IMR-90 (cell line): Measurements from ENCODE around the gene ADAMTSL1. TPM values are rescaled to one million over a fixed set of nuclear protein-coding genes. Genes with fewer than 3 reads are reported as not detected.

ENCODE experiments used
- ATAC-seq: fragments of 200-7000 bp; cut with Tn5 transposase; 2 replicates; pipeline ENCODE4 v1.9.1; 2020; ENCODE audit warnings: low read depth, mild to moderate bottlenecking, moderate library complexity
- BruUV-seq: library from RNA; stranded (reverse); fragments of 400-500 nt; replicated peaks from 2 replicates; lab custom pipeline; 2021; lab: Mats Ljungman, UMichigan
- CTCF ChIA-PET: fragments of 300-600 bp; formaldehyde crosslinking; extraction: SDS; loops from one replicate; lab custom pipeline; 2021; ENCODE audit warnings: antibody characterized with exemption; lab: Yijun Ruan, JAX
- POLR2A ChIA-PET: fragments of 300-600 bp; sonication (Branson Sonifier 250); formaldehyde crosslinking; loops from one replicate; lab custom pipeline; 2022; ENCODE audit warnings: antibody characterized with exemption; ENCODE audit not compliant: unreplicated experiment; lab: Charles Lee
- DNase-seq: peaks from one replicate; pipeline ENCODE4 v3.0.0; 2013
- H2AFZ ChIP-seq: replicated peaks from 2 replicates; pipeline ENCODE3; 2013; ENCODE audit warnings: low read length, mild to moderate bottlenecking; ENCODE audit not compliant: poor library complexity
- H2AK5ac ChIP-seq: 2 replicates; pipeline ENCODE4 v1.6.1; 2013; ENCODE audit warnings: low read depth, low read length, inconsistent platforms
- H2AK9ac ChIP-seq: replicated peaks from 2 replicates; pipeline ENCODE3; 2013; ENCODE audit warnings: mild to moderate bottlenecking, low read depth, low read length, moderate library complexity; ENCODE audit not compliant: poor library complexity
- H2BK120ac ChIP-seq: 2 replicates; pipeline ENCODE4 v1.6.1; 2013; ENCODE audit warnings: low read depth, low read length, inconsistent platforms
- H2BK15ac ChIP-seq: 3 replicates; pipeline ENCODE4 v1.6.1; 2013; ENCODE audit warnings: low read depth, low read length, inconsistent platforms
- H2BK20ac ChIP-seq: 2 replicates; pipeline ENCODE4 v1.6.1; 2013; ENCODE audit warnings: low read depth, mild to moderate bottlenecking, inconsistent platforms, low read length, moderate library complexity
- H2BK5ac ChIP-seq: 2 replicates; pipeline ENCODE4 v1.6.1; 2013; ENCODE audit warnings: mild to moderate bottlenecking, low read depth, low read length, inconsistent platforms; ENCODE audit not compliant: poor library complexity, severe bottlenecking
- H3K14ac ChIP-seq: replicated peaks from 2 replicates; pipeline ENCODE4 v1.6.1; 2013; ENCODE audit warnings: low read depth, low read length, inconsistent platforms
- H3K18ac ChIP-seq: 2 replicates; pipeline ENCODE4 v1.6.1; 2013; ENCODE audit warnings: low read depth, low read length, control low read depth
- H3K23ac ChIP-seq: 2 replicates; pipeline ENCODE4 v1.6.1; 2013; ENCODE audit warnings: low read depth, low read length, inconsistent platforms
- H3K27ac ChIP-seq: 2 replicates; pipeline ENCODE4 v1.5.1; 2013; ENCODE audit warnings: mild to moderate bottlenecking, control low read depth, low read length; ENCODE audit not compliant: insufficient read depth
- H3K27me3 ChIP-seq: 2 replicates; pipeline ENCODE4 v1.6.1; 2013; ENCODE audit warnings: low read length; ENCODE audit not compliant: control insufficient read depth, insufficient read depth
- H3K36me3 ChIP-seq: 2 replicates; pipeline ENCODE4 v1.6.1; 2013; ENCODE audit warnings: low read length, mixed read lengths; ENCODE audit not compliant: control insufficient read depth, insufficient read depth
- H3K4ac ChIP-seq: 2 replicates; pipeline ENCODE4 v1.6.1; 2013; ENCODE audit warnings: low read depth, low read length, inconsistent platforms
- H3K4me1 ChIP-seq: 2 replicates; pipeline ENCODE4 v1.6.1; 2013; ENCODE audit warnings: low read length, mixed read lengths; ENCODE audit not compliant: control insufficient read depth, insufficient read depth
- H3K4me2 ChIP-seq: 2 replicates; pipeline ENCODE4 v1.6.1; 2013; ENCODE audit warnings: low read depth, mild to moderate bottlenecking, control low read depth, low read length, moderate library complexity
- H3K4me3 ChIP-seq: 2 replicates; pipeline ENCODE4 v1.5.1; 2013; ENCODE audit warnings: low read depth, mild to moderate bottlenecking, control low read depth, low read length, moderate library complexity; ENCODE audit not compliant: insufficient read depth
- H3K56ac ChIP-seq: 2 replicates; pipeline ENCODE4 v1.6.1; 2013; ENCODE audit warnings: low read length, inconsistent platforms; ENCODE audit not compliant: insufficient read depth; ENCODE audit errors: extremely low read depth
- H3K79me1 ChIP-seq, 2 experiments: 2 replicates each; pipeline ENCODE4 v1.6.1; 2013; ENCODE audit warnings: low read length in 2 of 2, inconsistent platforms in 1 of 2, low read depth in 1 of 2
- H3K9ac ChIP-seq: 2 replicates; pipeline ENCODE4 v1.6.1; 2013; ENCODE audit warnings: low read depth, low read length, control low read depth
- H3K9me1 ChIP-seq: 2 replicates; pipeline ENCODE4 v1.6.1; 2013; ENCODE audit warnings: low read length, inconsistent platforms; ENCODE audit not compliant: insufficient read depth
- H3K9me3 ChIP-seq: 2 replicates; pipeline ENCODE4 v1.6.1; 2013; ENCODE audit warnings: low read length; ENCODE audit not compliant: control insufficient read depth, insufficient read depth
- H4K20me1 ChIP-seq: 2 replicates; pipeline ENCODE4 v1.6.1; 2013; ENCODE audit warnings: low read length, inconsistent platforms; ENCODE audit not compliant: insufficient read depth
- H4K5ac ChIP-seq: 2 replicates; pipeline ENCODE4 v1.6.1; 2013; ENCODE audit warnings: mild to moderate bottlenecking, low read depth, low read length, control low read depth
- H4K8ac ChIP-seq, 2 experiments: 2 replicates each; pipeline ENCODE4 v1.6.1; 2013; ENCODE audit warnings: low read depth in 2 of 2, low read length in 2 of 2, control low read depth in 1 of 2, inconsistent platforms in 1 of 2
- H4K91ac ChIP-seq: 2 replicates; pipeline ENCODE4 v1.6.1; 2013; ENCODE audit warnings: low read depth, low read length, inconsistent platforms; ENCODE audit not compliant: insufficient read depth
- BHLHE40 ChIP-seq: fragments of 150-350 bp; IDR thresholded peaks from 2 replicates; pipeline ENCODE4 v1.6.1; 2016; ENCODE audit warnings: mild to moderate bottlenecking, low read depth, low read length
- CEBPB ChIP-seq: IDR thresholded peaks from 2 replicates; pipeline ENCODE4 v1.6.1; 2012; ENCODE audit warnings: low read depth, low read length, improper control_type of control experiment
- CTCF ChIP-seq: conservative IDR thresholded peaks from 2 replicates; pipeline ENCODE4 v1.5.1; 2012; ENCODE audit warnings: mild to moderate bottlenecking, low read depth, low read length, improper control_type of control experiment
- FOS ChIP-seq: fragments of 150-350 bp; IDR thresholded peaks from 2 replicates; pipeline ENCODE4 v1.6.1; 2016; ENCODE audit warnings: low read depth, low read length
- MAFK ChIP-seq: IDR thresholded peaks from 2 replicates; pipeline ENCODE4 v1.6.1; 2012; ENCODE audit warnings: low read depth, low read length, improper control_type of control experiment
- MAZ ChIP-seq: IDR thresholded peaks from 2 replicates; pipeline ENCODE4 v1.6.1; 2012; ENCODE audit warnings: low read depth, mild to moderate bottlenecking, low read length, improper control_type of control experiment, moderate library complexity, borderline replicate concordance
- MXI1 ChIP-seq: IDR thresholded peaks from 2 replicates; pipeline ENCODE4 v1.6.1; 2012; ENCODE audit warnings: low read depth, mild to moderate bottlenecking, low read length, moderate library complexity, borderline replicate concordance
- NFE2L2 ChIP-seq: fragments of 150-350 bp; IDR thresholded peaks from 2 replicates; pipeline ENCODE4 v1.6.1; 2016; ENCODE audit warnings: low read depth, mild to moderate bottlenecking, low read length
- POLR2A ChIP-seq: IDR thresholded peaks from 2 replicates; pipeline ENCODE4 v1.6.1; 2012; ENCODE audit warnings: mild to moderate bottlenecking, low read depth, low read length
- RAD21 ChIP-seq: IDR thresholded peaks from 2 replicates; pipeline ENCODE4 v1.6.1; 2012; ENCODE audit warnings: low read length, improper control_type of control experiment
- RCOR1 ChIP-seq: IDR thresholded peaks from 2 replicates; pipeline ENCODE4 v1.6.1; 2012; ENCODE audit warnings: mild to moderate bottlenecking, low read length, improper control_type of control experiment; ENCODE audit not compliant: insufficient replicate concordance
- RFX5 ChIP-seq: IDR thresholded peaks from 2 replicates; pipeline ENCODE4 v1.8.0; 2012; ENCODE audit warnings: low read depth, mild to moderate bottlenecking, low read length, moderate library complexity
- WGBS, 2 experiments: methylation state at CpG; one replicate each; pipeline versions ENCODE4 v1.1.5 to v1.1.7; 2013; ENCODE audit warnings: missing lambda C conversion rate in 2 of 2; ENCODE audit not compliant: insufficient read length in 1 of 2; ENCODE audit errors: extremely low coverage in 2 of 2; 5-methylcytosine and 5-hydroxymethylcytosine counted together
- dilution Hi-C: fragments of 300-500 bp; cut with HindIII; formaldehyde crosslinking; loops from one replicate; pipeline ENCODE4 v1.14.3; 2018; ENCODE audit warnings: low sequenced_read_pairs; ENCODE audit not compliant: unreplicated experiment
- in situ Hi-C: fragments of 300-500 bp; cut with MboI; formaldehyde crosslinking; loops from 3 replicates; pipeline ENCODE4 v1.14.3; 2019; ENCODE audit warnings: low sequenced_read_pairs, inconsistent platforms, mixed read lengths
- intact Hi-C: fragments of 100-400 bp; cut with micrococcal nuclease; formaldehyde crosslinking; loops from 2 replicates; pipeline ENCODE4 v1.10.0; 2022
- polyA plus RNA-seq, 3 experiments: library from polyadenylated mRNA; depleted of rRNA; stranded (reverse); fragments of >200 nt; gene quantifications; 2 replicates each; pipeline ENCODE4 v1.2.3, GENCODE V29; 2012; ENCODE audit warnings: low replicate concordance in 1 of 3
- total RNA-seq: library from RNA; depleted of rRNA; stranded (reverse); fragments of >200 nt; gene quantifications from 2 replicates; pipeline ENCODE4 v1.2.3, GENCODE V29; 2012

Gene ADAMTSL1
- total and polyA plus RNA-seq, 2 of the 4 experiments (the other 2 are of a cell fraction), result 38.2 to 62.2 TPM

GRCh38 chr9:18490641-18491370 is 16.9 kb downstream of the ADAMTSL1 start:
- H4K5ac ChIP-seq, result peak overlapping the region; percentile 32
- in situ Hi-C loops (loop anchor here (25.0 kb wide), 1 partner anchor 671 kb away; no protein-coding TSS in a partner anchor), dilution Hi-C loops (no loop called here), intact Hi-C loops (loop anchor here (5.0 kb wide), 1 partner anchor 536 kb away; no protein-coding TSS in a partner anchor)
- WGBS, 2 experiments, result 0% methylated on average over 4 of the region's 7 CpGs; no CpG with 5 or more reads in 1 of the 2 experiments
- peak overlapping the region; percentile 99 for H2BK120ac ChIP-seq
- H3K36me3 ChIP-seq, result no peaks in the 10 kb centered on the region
- peak overlapping the region; percentile 45; the same call in 1 of the 2 replicates for H2AK5ac ChIP-seq
- peak overlapping the region; percentile 99 for H4K91ac ChIP-seq
- peak overlapping the region; percentile 74; the same call in 2 of the 3 replicates for H2BK15ac ChIP-seq
- ATAC-seq (peak; percentile 78), DNase-seq (peak; percentile 99)
- H3K27me3 ChIP-seq, result no peaks in the 10 kb centered on the region
- H3K27ac ChIP-seq, result peak overlapping the region; percentile 77
- H3K4me3 ChIP-seq, result peak overlapping the region; percentile 13
- peaks cover 7% of the 10 kb centered on the region; the same call in 1 of the 2 replicates for H3K9me1 ChIP-seq
- POLR2A ChIA-PET, result no interaction called here
- H3K14ac ChIP-seq, result peak overlapping the region; percentile 98
- TSS peak; percentile 92 for BruUV-seq
- H3K4me2 ChIP-seq, result peak overlapping the region; percentile 68
- H3K4ac ChIP-seq, result peak overlapping the region; percentile 100
- H3K23ac ChIP-seq, result peak overlapping the region; percentile 99
- peak overlapping the region; percentile 100 for H2BK20ac ChIP-seq
- peaks cover 5% of the 10 kb centered on the region for H3K4me1 ChIP-seq
- no peaks in the 10 kb centered on the region for H3K9me3 ChIP-seq
- H3K79me1 ChIP-seq, result peaks cover 0 to 15% of the 10 kb centered on the region in 2 experiments; a peak in 1 of 4 replicates
- peak overlapping the region; percentile 98 for H2BK5ac ChIP-seq
- peak overlapping the region; percentile 72; the same call in 1 of the 2 replicates for H3K18ac ChIP-seq
- H4K8ac ChIP-seq, result peak overlapping the region; percentile 62 to 98
- no peaks in the 10 kb centered on the region for H4K20me1 ChIP-seq
- peak overlapping the region; percentile 47 for H3K9ac ChIP-seq
- CTCF ChIA-PET, result interaction anchor here (0.7 to 1.2 kb wide), 2 partner anchors 48 to 142 kb away, joined by 3 read pairs; no protein-coding TSS in a partner anchor
- H2AK9ac ChIP-seq, result peak overlapping the region; percentile 87
- H2AFZ ChIP-seq, result peak overlapping the region; percentile 7
- TF ChIP-seq NFE2L2, result peak; percentile 32; the same call in 1 of the 2 replicates
- TF ChIP-seq RCOR1, result no peak
- peak; percentile 47 for TF ChIP-seq CEBPB
- TF ChIP-seq RFX5, result no peak
- 0 out of 2 replicates have a peak, but pooled peaks have one; percentile 5 for TF ChIP-seq MAZ
- TF ChIP-seq POLR2A, result peak; percentile 77
- peak; percentile 85; the same call in 1 of the 2 replicates for TF ChIP-seq FOS
- peak; percentile 43; the same call in 1 of the 2 replicates for TF ChIP-seq MAFK
- no peak for TF ChIP-seq CTCF
- no peak for TF ChIP-seq MXI1
- peak; percentile 35 for TF ChIP-seq RAD21
- peak; percentile 30; the same call in 1 of the 2 replicates for TF ChIP-seq BHLHE40
- peak overlapping the region; percentile 96 for H3K56ac ChIP-seq
